ENCODE data around the gene LSM14A. TPM values are rescaled to one million over a fixed set of nuclear protein-coding genes. Genes with fewer than 3 reads are reported as not detected.

The LSM14A gene
- total RNA-seq, 3 donors from 2014 or later: 72.5 to 111 (median 85.6) TPM

- intact Hi-C loops (cut with DNase I, micrococcal nuclease): no loop called here
- TF ChIP-seq, protein P1, sequence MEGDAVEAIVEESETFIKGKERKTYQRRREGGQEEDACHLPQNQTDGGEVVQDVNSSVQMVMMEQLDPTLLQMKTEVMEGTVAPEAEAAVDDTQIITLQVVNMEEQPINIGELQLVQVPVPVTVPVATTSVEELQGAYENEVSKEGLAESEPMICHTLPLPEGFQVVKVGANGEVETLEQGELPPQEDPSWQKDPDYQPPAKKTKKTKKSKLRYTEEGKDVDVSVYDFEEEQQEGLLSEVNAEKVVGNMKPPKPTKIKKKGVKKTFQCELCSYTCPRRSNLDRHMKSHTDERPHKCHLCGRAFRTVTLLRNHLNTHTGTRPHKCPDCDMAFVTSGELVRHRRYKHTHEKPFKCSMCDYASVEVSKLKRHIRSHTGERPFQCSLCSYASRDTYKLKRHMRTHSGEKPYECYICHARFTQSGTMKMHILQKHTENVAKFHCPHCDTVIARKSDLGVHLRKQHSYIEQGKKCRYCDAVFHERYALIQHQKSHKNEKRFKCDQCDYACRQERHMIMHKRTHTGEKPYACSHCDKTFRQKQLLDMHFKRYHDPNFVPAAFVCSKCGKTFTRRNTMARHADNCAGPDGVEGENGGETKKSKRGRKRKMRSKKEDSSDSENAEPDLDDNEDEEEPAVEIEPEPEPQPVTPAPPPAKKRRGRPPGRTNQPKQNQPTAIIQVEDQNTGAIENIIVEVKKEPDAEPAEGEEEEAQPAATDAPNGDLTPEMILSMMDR (IDR thresholded peaks at IDR 0.05): no peak
- DNase-seq (no peak), ATAC-seq (peak; percentile 40)
- H3K36me3 ChIP-seq (ENCODE audit: low read depth): no peaks in the 10 kb centered on the region
- H3K4me3 ChIP-seq: no peak overlapping the region
- peaks cover 52% of the 10 kb centered on the region for H3K4me1 ChIP-seq (ENCODE audit: low read depth)
- H3K9me3 ChIP-seq: no peaks in the 10 kb centered on the region
Observed at GRCh38 chr19:34179066-34179465, 6.8 kb downstream of the LSM14A start.

DNA sequence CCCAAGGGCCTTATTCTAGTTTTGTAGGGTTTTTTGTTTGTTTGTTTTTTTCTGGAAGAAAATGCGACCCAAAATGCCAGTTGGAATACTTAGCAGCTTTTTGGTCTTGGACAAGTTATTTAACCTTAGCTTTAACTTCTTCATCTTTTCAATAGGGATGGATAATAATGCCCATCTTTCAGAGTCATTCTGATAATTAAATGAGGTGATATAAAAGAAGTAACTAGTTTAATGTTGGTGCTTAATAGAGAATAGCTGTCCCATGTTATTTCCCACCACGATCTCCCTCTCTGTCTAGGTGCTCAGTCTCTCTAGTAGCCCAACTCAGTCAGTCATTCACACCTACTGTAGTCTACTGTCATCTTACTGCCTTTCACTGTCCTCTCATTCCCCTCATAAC is 8.0 kb downstream of the LSM14A start:
- intact Hi-C loops (cut with DNase I, micrococcal nuclease): no loop called here
- TF ChIP-seq, protein P1 (IDR thresholded peaks at IDR 0.05): no peak
- H3K4me1 ChIP-seq (ENCODE audit: low read depth): peaks cover 42% of the 10 kb centered on the region
- no peaks in the 10 kb centered on the region for H3K9me3 ChIP-seq
- H3K4me3 ChIP-seq: no peak overlapping the region
- no peaks in the 10 kb centered on the region for H3K36me3 ChIP-seq (ENCODE audit: low read depth)
- no peak for ATAC-seq
- DNase-seq: no peak

GRCh38 chr19:34180709-34181108 is 8.4 kb downstream of the LSM14A start:
- DNase-seq (no peak), ATAC-seq (no peak)
- H3K9me3 ChIP-seq: no peaks in the 10 kb centered on the region
- intact Hi-C loops (cut with DNase I, micrococcal nuclease): no loop called here
- TF ChIP-seq, protein P1 (IDR thresholded peaks at IDR 0.05): no peak
- H3K36me3 ChIP-seq (ENCODE audit: low read depth): no peaks in the 10 kb centered on the region
- peaks cover 45% of the 10 kb centered on the region for H3K4me1 ChIP-seq (ENCODE audit: low read depth)
- H3K4me3 ChIP-seq: no peak overlapping the region

- ATAC-seq (no peak), DNase-seq (no peak)
- TF ChIP-seq, protein P1 (IDR thresholded peaks at IDR 0.05): no peak
- Histone ChIP-seq H3K4me1 (ENCODE audit: low read depth) (peaks cover 41% of the 10 kb centered on the region), H3K4me3 (no peak overlapping the region), H3K36me3 (ENCODE audit: low read depth) (no peaks in the 10 kb centered on the region), H3K9me3 (no peaks in the 10 kb centered on the region)
- intact Hi-C loops (cut with DNase I, micrococcal nuclease): no loop called here
Observed at GRCh38 chr19:34181111-34181864, 9.0 kb downstream of the LSM14A start.

DNA sequence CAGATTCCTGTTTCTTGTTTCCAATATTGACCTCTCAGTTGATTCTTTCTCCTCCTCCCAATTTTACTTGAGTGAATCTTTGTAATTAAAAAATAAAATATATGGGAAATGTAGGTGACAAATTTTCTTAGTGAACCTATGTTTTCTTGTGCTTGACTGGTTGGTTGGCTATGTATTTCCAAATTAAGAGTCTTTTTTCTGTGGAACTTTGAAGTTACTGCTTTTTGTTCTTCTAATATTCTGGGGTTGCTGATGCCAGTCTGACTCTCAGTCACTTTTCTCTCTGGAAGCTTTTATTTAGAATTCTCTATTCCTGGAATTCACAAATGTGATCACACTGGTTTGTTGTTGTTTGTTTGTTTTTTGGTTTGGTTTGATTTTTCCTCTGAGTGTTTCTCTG is 9.8 kb downstream of the LSM14A start:
- no peak overlapping the region for H3K4me3 ChIP-seq
- peaks cover 34% of the 10 kb centered on the region for H3K4me1 ChIP-seq (ENCODE audit: low read depth)
- ATAC-seq (no peak), DNase-seq (no peak)
- intact Hi-C loops (cut with DNase I, micrococcal nuclease): no loop called here
- no peaks in the 10 kb centered on the region for H3K9me3 ChIP-seq
- no peaks in the 10 kb centered on the region for H3K36me3 ChIP-seq (ENCODE audit: low read depth)
- TF ChIP-seq, protein P1 (IDR thresholded peaks at IDR 0.05): no peak
